Calu3 (cell line): ENCODE data around the gene WNT7B. TPM values are rescaled to one million over a fixed set of nuclear protein-coding genes. Genes with fewer than 3 reads are reported as not detected.

ENCODE experiments used
- BruUV-seq: library from RNA; stranded (reverse); fragments of 400-500 nt; replicated peaks from 2 replicates; lab custom pipeline; 2021; lab: Mats Ljungman, UMichigan
- CTCF ChIA-PET: fragments of 300-600 bp; sonication (Branson Sonifier 250); formaldehyde crosslinking; loops from one replicate; lab custom pipeline; 2022; ENCODE audit warnings: antibody characterized with exemption; lab: Charles Lee
- DNase-seq: peaks from one replicate; pipeline ENCODE4 v3.0.0; 2022
- H3K27ac Mint-ChIP-seq: one replicate; pipeline ENCODE4 v1.8.0; 2022; ENCODE audit warnings: mixed read lengths; ENCODE audit not compliant: unreplicated experiment
- H3K27me3 Mint-ChIP-seq: one replicate; pipeline ENCODE4 v1.8.0; 2022; ENCODE audit warnings: mixed read lengths; ENCODE audit not compliant: unreplicated experiment
- H3K36me3 Mint-ChIP-seq: one replicate; pipeline ENCODE4 v1.8.0; 2022; ENCODE audit warnings: mild to moderate bottlenecking, moderate library complexity, mixed read lengths; ENCODE audit not compliant: insufficient read depth, unreplicated experiment
- H3K4me1 Mint-ChIP-seq: one replicate; pipeline ENCODE4 v1.8.0; 2022; ENCODE audit warnings: mild to moderate bottlenecking, low read depth, mixed read lengths; ENCODE audit not compliant: unreplicated experiment
- H3K4me3 Mint-ChIP-seq: one replicate; pipeline ENCODE4 v1.8.0; 2022; ENCODE audit warnings: mild to moderate bottlenecking, low read depth, moderate library complexity, mixed read lengths; ENCODE audit not compliant: unreplicated experiment
- H3K9me3 Mint-ChIP-seq: one replicate; pipeline ENCODE4 v1.8.0; 2022; ENCODE audit warnings: low read depth, mixed read lengths; ENCODE audit not compliant: unreplicated experiment
- intact Hi-C: fragments of 100-400 bp; cut with micrococcal nuclease; formaldehyde crosslinking; loops from one replicate; pipeline ENCODE4 v1.10.0; 2022; ENCODE audit not compliant: unreplicated experiment
- total RNA-seq: library from RNA; stranded (reverse); gene quantifications from 2 replicates; pipeline ENCODE4 v1.2.3, GENCODE V29; 2022
- TF ChIP-seq, protein P1 (sequence below): fragments of 200-600 bp; IDR thresholded peaks from one replicate; pipeline ENCODE4 v1.8.0; 2022; ENCODE audit warnings: antibody characterized with exemption; ENCODE audit not compliant: unreplicated experiment

The WNT7B gene
- total RNA-seq, 1 experiment from 2014 or later, result 100.0 TPM

DNA sequence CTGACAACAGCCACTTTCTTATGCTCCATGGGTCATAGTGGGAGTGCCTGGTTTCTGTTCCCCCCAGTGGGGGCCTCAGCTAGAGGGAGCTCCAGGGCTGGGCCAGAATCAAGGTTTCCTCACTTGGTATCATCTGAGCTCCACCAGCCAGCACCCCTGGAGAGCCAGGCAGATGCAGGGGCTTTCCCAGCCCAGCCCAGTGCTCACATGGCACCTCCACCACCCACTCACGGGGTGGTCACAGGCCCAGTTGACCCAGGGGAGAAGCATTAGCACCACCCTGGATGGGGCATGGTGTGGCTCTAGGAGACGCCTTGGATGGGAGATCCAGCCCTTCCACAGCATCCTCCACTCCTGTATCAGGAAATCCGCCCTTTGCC lies 24.1 kb upstream of the WNT7B start:
- DNase-seq, result no peak
- Mint-ChIP-seq H3K36me3 (peaks cover 5% of the 10 kb centered on the region), H3K4me1 (peaks cover 6% of the 10 kb centered on the region), H3K27me3 (peaks cover 34% of the 10 kb centered on the region), H3K9me3 (no peaks in the 10 kb centered on the region), H3K4me3 (no peak overlapping the region), H3K27ac (no peak overlapping the region)
- no TSS peak for BruUV-seq
- intact Hi-C loops, result no loop called here
- TF ChIP-seq, protein P1, sequence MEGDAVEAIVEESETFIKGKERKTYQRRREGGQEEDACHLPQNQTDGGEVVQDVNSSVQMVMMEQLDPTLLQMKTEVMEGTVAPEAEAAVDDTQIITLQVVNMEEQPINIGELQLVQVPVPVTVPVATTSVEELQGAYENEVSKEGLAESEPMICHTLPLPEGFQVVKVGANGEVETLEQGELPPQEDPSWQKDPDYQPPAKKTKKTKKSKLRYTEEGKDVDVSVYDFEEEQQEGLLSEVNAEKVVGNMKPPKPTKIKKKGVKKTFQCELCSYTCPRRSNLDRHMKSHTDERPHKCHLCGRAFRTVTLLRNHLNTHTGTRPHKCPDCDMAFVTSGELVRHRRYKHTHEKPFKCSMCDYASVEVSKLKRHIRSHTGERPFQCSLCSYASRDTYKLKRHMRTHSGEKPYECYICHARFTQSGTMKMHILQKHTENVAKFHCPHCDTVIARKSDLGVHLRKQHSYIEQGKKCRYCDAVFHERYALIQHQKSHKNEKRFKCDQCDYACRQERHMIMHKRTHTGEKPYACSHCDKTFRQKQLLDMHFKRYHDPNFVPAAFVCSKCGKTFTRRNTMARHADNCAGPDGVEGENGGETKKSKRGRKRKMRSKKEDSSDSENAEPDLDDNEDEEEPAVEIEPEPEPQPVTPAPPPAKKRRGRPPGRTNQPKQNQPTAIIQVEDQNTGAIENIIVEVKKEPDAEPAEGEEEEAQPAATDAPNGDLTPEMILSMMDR, result no peak
- CTCF ChIA-PET, result no interaction called here

DNA sequence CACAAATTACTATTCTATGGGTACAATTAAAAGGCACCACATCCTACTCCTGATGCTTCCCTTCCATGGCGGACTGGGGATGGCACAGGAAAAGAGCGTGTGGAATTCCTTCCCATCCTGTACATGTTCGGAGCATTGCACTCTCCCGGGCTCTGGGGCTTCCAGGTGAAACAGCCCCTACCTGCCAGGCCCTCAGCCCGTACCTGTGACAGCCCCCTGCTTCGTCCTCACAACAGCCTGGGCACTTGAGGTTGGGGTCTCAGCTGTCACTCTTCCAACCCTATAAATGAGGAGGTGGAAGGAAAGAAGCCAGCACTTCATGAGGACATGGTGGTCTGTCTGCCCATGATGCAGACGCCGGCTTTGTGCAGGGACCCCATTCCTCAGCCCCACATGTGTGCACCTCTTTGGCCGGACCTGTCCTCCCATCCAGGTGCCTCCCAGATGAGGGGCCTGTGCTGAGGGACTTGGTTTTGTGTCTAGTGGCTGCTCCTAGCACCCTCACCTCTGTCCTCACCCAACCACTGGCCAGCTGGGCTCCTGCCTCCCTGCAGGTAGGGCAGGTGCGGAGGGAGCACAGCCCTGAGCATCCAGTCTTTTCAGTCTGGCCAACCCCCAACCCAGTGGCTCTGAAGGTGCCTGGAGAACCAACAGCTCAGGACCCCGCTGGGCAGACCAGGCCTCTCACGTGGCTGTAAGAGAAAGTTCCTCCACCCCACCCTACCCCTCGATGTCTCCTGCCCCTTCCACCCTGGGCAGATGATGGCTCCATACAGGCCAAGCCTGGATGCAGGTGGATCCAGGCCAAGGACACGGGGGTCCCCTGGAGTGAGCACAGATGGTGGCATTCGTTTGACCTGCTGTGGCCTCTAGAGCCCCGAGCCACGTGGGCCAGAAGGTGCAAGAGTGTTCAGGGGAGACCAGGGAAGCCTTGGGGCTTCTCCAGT lies 23.4 kb upstream of the WNT7B start:
- Mint-ChIP-seq H3K27me3 (peaks cover 35% of the 10 kb centered on the region), H3K4me3 (no peak overlapping the region), H3K9me3 (no peaks in the 10 kb centered on the region), H3K4me1 (peaks cover 6% of the 10 kb centered on the region), H3K36me3 (peaks cover 5% of the 10 kb centered on the region), H3K27ac (no peak overlapping the region)
- DNase-seq, result no peak
- intact Hi-C loops, result no loop called here
- CTCF ChIA-PET, result no interaction called here
- no TSS peak for BruUV-seq
- TF ChIP-seq, protein P1, result no peak

DNA sequence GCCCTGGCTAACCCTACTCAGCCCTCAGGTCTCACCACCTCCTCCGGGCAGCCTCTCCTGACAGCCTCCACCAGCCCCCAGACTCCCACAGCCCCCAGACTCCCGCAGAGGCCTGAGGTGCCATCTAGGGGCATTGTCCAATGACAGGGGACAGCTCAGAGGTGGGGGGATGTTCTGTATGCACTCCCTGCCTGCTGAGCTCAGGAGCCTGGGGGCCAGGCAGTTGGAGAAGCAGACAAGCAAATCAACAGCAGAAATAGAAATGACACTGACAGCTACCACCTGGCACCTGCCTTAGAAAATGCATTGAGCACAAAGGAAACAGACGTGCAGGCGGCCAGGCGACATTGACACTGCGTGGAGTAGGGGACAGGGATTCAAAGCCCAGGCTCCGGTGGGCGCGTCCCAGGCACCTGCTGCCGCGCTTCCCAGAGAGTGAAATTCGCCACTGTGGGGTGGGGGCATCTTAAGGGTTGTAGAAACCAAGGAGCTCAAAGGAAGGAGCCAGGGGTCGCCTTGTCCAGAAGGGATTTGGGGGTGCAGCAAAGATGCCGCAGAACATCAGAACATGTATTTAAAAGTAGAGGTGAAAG lies 22.5 kb upstream of the WNT7B start:
- Mint-ChIP-seq H3K27me3 (peaks cover 44% of the 10 kb centered on the region), H3K4me1 (peaks cover 6% of the 10 kb centered on the region)

DNA sequence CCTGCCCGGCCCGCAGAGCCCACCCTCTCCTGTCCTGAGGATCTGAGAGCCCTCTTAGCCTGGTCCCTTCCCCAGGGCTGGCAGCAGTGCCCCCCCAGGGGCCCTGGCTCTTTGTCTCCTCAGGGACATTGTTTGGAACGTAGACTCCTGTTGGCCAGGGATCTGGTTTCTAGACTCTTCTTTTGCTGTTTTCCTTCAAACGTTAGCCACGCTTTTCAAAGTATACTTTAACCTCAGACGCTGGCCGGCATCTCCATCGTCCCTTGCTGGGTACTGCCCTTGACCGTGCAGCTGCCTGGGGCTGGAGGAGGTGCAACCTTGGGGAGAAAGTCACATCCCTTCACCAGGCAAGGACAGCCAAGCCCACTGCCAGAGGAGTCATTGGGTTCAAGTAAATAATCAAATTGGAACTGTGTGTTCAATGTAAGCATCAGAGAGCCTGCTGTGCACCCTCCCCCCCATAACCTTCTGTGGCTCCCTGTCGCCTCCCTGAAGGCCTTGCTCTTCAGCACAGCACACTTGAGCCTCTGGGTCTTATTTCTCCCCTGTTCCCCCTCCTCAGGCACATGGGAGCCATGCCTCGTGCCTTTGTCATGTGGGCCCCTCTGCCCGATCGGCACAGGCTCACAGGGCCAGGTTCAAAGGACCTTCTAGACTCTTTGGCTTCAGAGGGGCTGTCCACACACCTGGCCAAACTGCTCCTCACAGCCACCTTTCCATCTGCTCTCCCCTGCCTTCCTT lies 21.8 kb upstream of the WNT7B start:
- no TSS peak for BruUV-seq
- DNase-seq, result no peak
- intact Hi-C loops, result loop anchor here (10.0 kb wide), 1 partner anchor 316 kb away; no protein-coding TSS in a partner anchor
- TF ChIP-seq, protein P1, result no peak
- CTCF ChIA-PET, result no interaction called here
- Mint-ChIP-seq H3K4me3 (no peak overlapping the region), H3K27me3 (peaks cover 51% of the 10 kb centered on the region), H3K36me3 (peaks cover 5% of the 10 kb centered on the region), H3K4me1 (peaks cover 6% of the 10 kb centered on the region), H3K9me3 (no peaks in the 10 kb centered on the region), H3K27ac (no peak overlapping the region)

More for the DNA sequence above, 22.5 kb upstream of the WNT7B start:
- no TSS peak for BruUV-seq
- no peak for DNase-seq
- CTCF ChIA-PET, result no interaction called here
- no peaks in the 10 kb centered on the region for H3K9me3 Mint-ChIP-seq
- H3K4me3 Mint-ChIP-seq, result no peak overlapping the region
- H3K27ac Mint-ChIP-seq, result no peak overlapping the region
- TF ChIP-seq, protein P1, result no peak
- peaks cover 5% of the 10 kb centered on the region for H3K36me3 Mint-ChIP-seq
- intact Hi-C loops, result loop anchor here (10.0 kb wide), 1 partner anchor 315 kb away; no protein-coding TSS in a partner anchor
